Measurements from ENCODE around the gene GSS. TPM values are rescaled to one million over a fixed set of nuclear protein-coding genes. Genes with fewer than 3 reads are reported as not detected.
A peak's percentile ranks its signal among the peaks of the same experiment; 100 is the strongest.

GSS gene
- 10 to 100 TPM; 20.8 to 38.8 TPM for total RNA-seq
- 10 to 100 TPM; 33.2 to 37.6 TPM for polyA plus RNA-seq

DNA sequence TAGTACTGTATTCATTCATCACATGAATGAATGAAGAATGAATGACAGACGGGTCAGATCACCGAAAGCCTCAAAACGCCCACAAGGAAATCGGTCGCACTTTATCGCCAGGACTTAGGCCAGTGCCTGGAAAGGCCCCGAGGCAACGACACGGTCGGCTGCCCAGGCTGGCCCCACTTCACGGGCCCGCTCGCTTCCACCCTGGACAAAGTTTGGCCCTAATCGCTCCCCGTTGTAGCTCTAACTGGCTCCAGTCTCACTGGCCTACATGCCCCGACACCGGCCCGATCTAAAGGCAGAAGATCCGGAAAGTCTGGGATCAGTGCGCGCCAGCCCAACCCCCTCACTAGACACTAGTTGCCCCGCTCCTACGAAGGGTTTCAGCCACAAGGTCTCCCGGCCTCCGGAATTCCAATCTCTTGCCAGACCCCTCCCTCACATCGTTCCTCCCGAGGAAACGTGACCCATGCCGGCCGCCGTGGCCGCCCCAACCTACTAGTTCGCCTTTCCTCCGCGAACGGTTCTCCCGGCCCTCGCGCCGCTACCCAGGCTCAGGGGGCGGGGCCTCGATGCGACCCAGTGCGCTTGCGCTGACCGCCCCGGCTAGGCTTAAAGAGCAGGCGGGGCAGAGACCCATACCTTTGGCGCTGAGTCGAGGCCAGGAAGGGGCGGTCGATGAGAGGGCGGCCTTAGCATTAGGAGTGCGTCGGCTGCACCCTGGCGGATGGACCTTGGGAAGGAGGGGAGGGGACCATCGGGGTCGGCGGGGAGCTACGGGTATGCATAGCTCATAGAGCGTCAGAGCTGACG, at the start of gene GSS, which contains the start of gene MYH7B:
GSS (minus strand) TSS at position 576 of the 810 bp plus-strand sequence. CDS start 3,954 bp downstream, outside the sequence.
MYH7B (plus strand) TSS at position 638 of the 810 bp plus-strand sequence. CDS start 22,138 bp downstream, outside the sequence.
- Histone ChIP-seq H3K36me3 (ENCODE audit: control insufficient read depth in 4 of 4, insufficient read depth in 3 of 4, low read depth in 1 of 4, low read length in 3 of 4) (no peaks in the 10 kb centered on the region), H3K4me3 (ENCODE audit: low read depth in 1 of 3, low read length in 3 of 3) (peak within 1 kb of the TSS; percentile 65 to 91 (median 86)), H3K4me1 (ENCODE audit: control insufficient read depth in 4 of 4, insufficient read depth in 4 of 4, low read length in 3 of 4) (peaks cover 0 to 21% (median 11%) of the 10 kb centered on the region in 4 donors), H3K27me3 (ENCODE audit: control insufficient read depth in 4 of 4, insufficient read depth in 4 of 4, low read length in 3 of 4) (no peaks in the 10 kb centered on the region), H3K9me3 (ENCODE audit: control insufficient read depth in 4 of 4, low read length in 3 of 4) (no peaks in the 10 kb centered on the region), H3K9ac (ENCODE audit: low read depth in 1 of 2, low read length in 2 of 2) (peak within 1 kb of the TSS; percentile 85 to 90), H3K27ac (ENCODE audit: low read depth in 1 of 2, low read length in 2 of 2) (peak within 1 kb of the TSS; percentile 88 to 93)
- TF ChIP-seq SP1 (IDR thresholded peaks at IDR 0.05) (peak; percentile 70), HNF4G (IDR thresholded peaks at IDR 0.05) (no peak), HNF4A (conservative IDR thresholded peaks at IDR 0.05) (peak; percentile 37 to 52), FOXA2 (IDR thresholded peaks at IDR 0.05) (no peak), YY1 (IDR thresholded peaks at IDR 0.05) (peak; percentile 86), RAD21 (IDR thresholded peaks at IDR 0.05) (peak; percentile 90 to 92), GABPA (IDR thresholded peaks at IDR 0.05 in 1 of 2, conservative IDR thresholded peaks at IDR 0.05 in 1 of 2) (peak in 1 of 2 donors; percentile 37), TAF1 (conservative IDR thresholded peaks at IDR 0.05) (peak; percentile 82), NR2F2 (IDR thresholded peaks at IDR 0.05) (peak; percentile 59), JUND (IDR thresholded peaks at IDR 0.05) (peak in 1 of 2 donors; percentile 35), EGR1 (IDR thresholded peaks at IDR 0.05; ENCODE audit: low read depth in 2 of 2) (peak; percentile 20 to 24), RXRA (IDR thresholded peaks at IDR 0.05) (peak in 1 of 2 donors; percentile 58), FOXA1 (IDR thresholded peaks at IDR 0.05) (peak; percentile 56)
- TF ChIP-seq, protein P1, sequence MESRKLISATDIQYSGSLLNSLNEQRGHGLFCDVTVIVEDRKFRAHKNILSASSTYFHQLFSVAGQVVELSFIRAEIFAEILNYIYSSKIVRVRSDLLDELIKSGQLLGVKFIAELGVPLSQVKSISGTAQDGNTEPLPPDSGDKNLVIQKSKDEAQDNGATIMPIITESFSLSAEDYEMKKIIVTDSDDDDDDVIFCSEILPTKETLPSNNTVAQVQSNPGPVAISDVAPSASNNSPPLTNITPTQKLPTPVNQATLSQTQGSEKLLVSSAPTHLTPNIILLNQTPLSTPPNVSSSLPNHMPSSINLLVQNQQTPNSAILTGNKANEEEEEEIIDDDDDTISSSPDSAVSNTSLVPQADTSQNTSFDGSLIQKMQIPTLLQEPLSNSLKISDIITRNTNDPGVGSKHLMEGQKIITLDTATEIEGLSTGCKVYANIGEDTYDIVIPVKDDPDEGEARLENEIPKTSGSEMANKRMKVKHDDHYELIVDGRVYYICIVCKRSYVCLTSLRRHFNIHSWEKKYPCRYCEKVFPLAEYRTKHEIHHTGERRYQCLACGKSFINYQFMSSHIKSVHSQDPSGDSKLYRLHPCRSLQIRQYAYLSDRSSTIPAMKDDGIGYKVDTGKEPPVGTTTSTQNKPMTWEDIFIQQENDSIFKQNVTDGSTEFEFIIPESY (IDR thresholded peaks at IDR 0.05), result peak; percentile 95
- TF ChIP-seq, protein P2, sequence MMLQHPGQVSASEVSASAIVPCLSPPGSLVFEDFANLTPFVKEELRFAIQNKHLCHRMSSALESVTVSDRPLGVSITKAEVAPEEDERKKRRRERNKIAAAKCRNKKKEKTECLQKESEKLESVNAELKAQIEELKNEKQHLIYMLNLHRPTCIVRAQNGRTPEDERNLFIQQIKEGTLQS (IDR thresholded peaks at IDR 0.05), result no peak
- TF ChIP-seq, protein P3, sequence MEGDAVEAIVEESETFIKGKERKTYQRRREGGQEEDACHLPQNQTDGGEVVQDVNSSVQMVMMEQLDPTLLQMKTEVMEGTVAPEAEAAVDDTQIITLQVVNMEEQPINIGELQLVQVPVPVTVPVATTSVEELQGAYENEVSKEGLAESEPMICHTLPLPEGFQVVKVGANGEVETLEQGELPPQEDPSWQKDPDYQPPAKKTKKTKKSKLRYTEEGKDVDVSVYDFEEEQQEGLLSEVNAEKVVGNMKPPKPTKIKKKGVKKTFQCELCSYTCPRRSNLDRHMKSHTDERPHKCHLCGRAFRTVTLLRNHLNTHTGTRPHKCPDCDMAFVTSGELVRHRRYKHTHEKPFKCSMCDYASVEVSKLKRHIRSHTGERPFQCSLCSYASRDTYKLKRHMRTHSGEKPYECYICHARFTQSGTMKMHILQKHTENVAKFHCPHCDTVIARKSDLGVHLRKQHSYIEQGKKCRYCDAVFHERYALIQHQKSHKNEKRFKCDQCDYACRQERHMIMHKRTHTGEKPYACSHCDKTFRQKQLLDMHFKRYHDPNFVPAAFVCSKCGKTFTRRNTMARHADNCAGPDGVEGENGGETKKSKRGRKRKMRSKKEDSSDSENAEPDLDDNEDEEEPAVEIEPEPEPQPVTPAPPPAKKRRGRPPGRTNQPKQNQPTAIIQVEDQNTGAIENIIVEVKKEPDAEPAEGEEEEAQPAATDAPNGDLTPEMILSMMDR (IDR thresholded peaks at IDR 0.05; ENCODE audit: low read depth, low read length, missing input control), result peak; percentile 40
- TF ChIP-seq, protein P4, sequence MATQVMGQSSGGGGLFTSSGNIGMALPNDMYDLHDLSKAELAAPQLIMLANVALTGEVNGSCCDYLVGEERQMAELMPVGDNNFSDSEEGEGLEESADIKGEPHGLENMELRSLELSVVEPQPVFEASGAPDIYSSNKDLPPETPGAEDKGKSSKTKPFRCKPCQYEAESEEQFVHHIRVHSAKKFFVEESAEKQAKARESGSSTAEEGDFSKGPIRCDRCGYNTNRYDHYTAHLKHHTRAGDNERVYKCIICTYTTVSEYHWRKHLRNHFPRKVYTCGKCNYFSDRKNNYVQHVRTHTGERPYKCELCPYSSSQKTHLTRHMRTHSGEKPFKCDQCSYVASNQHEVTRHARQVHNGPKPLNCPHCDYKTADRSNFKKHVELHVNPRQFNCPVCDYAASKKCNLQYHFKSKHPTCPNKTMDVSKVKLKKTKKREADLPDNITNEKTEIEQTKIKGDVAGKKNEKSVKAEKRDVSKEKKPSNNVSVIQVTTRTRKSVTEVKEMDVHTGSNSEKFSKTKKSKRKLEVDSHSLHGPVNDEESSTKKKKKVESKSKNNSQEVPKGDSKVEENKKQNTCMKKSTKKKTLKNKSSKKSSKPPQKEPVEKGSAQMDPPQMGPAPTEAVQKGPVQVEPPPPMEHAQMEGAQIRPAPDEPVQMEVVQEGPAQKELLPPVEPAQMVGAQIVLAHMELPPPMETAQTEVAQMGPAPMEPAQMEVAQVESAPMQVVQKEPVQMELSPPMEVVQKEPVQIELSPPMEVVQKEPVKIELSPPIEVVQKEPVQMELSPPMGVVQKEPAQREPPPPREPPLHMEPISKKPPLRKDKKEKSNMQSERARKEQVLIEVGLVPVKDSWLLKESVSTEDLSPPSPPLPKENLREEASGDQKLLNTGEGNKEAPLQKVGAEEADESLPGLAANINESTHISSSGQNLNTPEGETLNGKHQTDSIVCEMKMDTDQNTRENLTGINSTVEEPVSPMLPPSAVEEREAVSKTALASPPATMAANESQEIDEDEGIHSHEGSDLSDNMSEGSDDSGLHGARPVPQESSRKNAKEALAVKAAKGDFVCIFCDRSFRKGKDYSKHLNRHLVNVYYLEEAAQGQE (IDR thresholded peaks at IDR 0.05), result peak; percentile 91
- TF ChIP-seq, protein P5, sequence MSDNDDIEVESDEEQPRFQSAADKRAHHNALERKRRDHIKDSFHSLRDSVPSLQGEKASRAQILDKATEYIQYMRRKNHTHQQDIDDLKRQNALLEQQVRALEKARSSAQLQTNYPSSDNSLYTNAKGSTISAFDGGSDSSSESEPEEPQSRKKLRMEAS (IDR thresholded peaks at IDR 0.05), result peak; percentile 57
- peak; percentile 99 for DNase-seq (ENCODE audit: low spot score)
- WGBS, result under 1% methylated on average over 62 of the region's 62 CpGs
